Testis (tissue), 3 donors: ENCODE results near the gene HORMAD1. TPM values are rescaled to one million over a fixed set of nuclear protein-coding genes. Genes with fewer than 3 reads are reported as not detected.

Experiments used
- polyA plus RNA-seq: library from polyadenylated mRNA; stranded (reverse); fragments of 350-450 nt; fragmentation: Illumina TruSeq; extraction: RNeasy Lipid Tissue Mini Kit (QIAGEN cat#74804); gene quantifications from one replicate; pipeline ENCODE4 v1.2.3, GENCODE V29; 2014; ENCODE audit warnings: low read depth, low replicate concordance; ENCODE audit not compliant: insufficient read depth
- small RNA-seq, 2 donors: library from RNA; depleted of rRNA; stranded (forward); fragments of <200 nt; gene quantifications; one replicate each; pipeline ENCODE3, GENCODE V24; 2016
- total RNA-seq, 2 donors: library from RNA; depleted of rRNA; stranded (reverse); fragments of >200 nt; gene quantifications; one replicate each; pipeline ENCODE4 v1.2.3, GENCODE V29; 2016

HORMAD1 gene
- total and polyA plus RNA-seq, 3 donors from 2014 or later = 56.6 to 164 (median 89.9) TPM

Small RNAs within 50 kb of the gene (small RNA-seq; reads per million reads assigned to genes)
- gene RNU6-1042P = 0 reads per million in 2 donors

Other genes with a start within 250 kb of the HORMAD1 start
- gene TARS2, start 233.5 kb downstream of the HORMAD1 start, total RNA-seq = 10 to 100 TPM; 35.7 to 39.7 TPM
- gene TARS2, start 233.5 kb downstream of the HORMAD1 start, polyA plus RNA-seq = 35.4 TPM
- gene ECM1, start 212.8 kb downstream of the HORMAD1 start, total RNA-seq = 1 to 10 TPM; 4.6 to 5.0 TPM
- gene ECM1, start 212.8 kb downstream of the HORMAD1 start, polyA plus RNA-seq = 16.9 TPM
- gene FALEC, start 205.1 kb downstream of the HORMAD1 start, total RNA-seq = 1 to 10 TPM in 1 of 2 donors, not detected in 1; 1.3 TPM
- not detected for gene FALEC, start 205.1 kb downstream of the HORMAD1 start, polyA plus RNA-seq
- gene ADAMTSL4, start 171.5 kb downstream of the HORMAD1 start, total RNA-seq = 1 to 10 TPM; 8.9 to 10.0 TPM
- gene ADAMTSL4, start 171.5 kb downstream of the HORMAD1 start, polyA plus RNA-seq = 14.2 TPM
- gene MCL1, start 141.3 kb downstream of the HORMAD1 start, total RNA-seq = 100 to 1,000 TPM in 1 of 2 donors, 10 to 100 TPM in 1; 94.1 to 111 TPM
- 112 TPM for gene MCL1, start 141.3 kb downstream of the HORMAD1 start, polyA plus RNA-seq
- gene ENSA, start 91.3 kb downstream of the HORMAD1 start, total RNA-seq = 10 to 100 TPM; 76.5 to 84.5 TPM
- gene ENSA, start 91.3 kb downstream of the HORMAD1 start, polyA plus RNA-seq = 104 TPM
- gene GOLPH3L, start 23.7 kb downstream of the HORMAD1 start, total RNA-seq = 10 to 100 TPM; 18.7 to 19.9 TPM
- 26.8 TPM for gene GOLPH3L, start 23.7 kb downstream of the HORMAD1 start, polyA plus RNA-seq
- gene CTSS, start 44.9 kb upstream of the HORMAD1 start, total RNA-seq = 1 to 10 TPM; 7.4 to 9.2 TPM
- 61.0 TPM for gene CTSS, start 44.9 kb upstream of the HORMAD1 start, polyA plus RNA-seq
- gene CTSK, start 87.4 kb upstream of the HORMAD1 start, total RNA-seq = 10 to 100 TPM; 15.4 to 24.7 TPM
- gene CTSK, start 87.4 kb upstream of the HORMAD1 start, polyA plus RNA-seq = 56.9 TPM
- gene ARNT, start 155.7 kb upstream of the HORMAD1 start, total RNA-seq = 10 to 100 TPM; 81.3 to 94.2 TPM
- 43.1 TPM for gene ARNT, start 155.7 kb upstream of the HORMAD1 start, polyA plus RNA-seq
- gene CTXND2, start 166.2 kb upstream of the HORMAD1 start, total RNA-seq = 1 to 10 TPM in 1 of 2 donors, under 1 TPM in 1; 0.31 to 1.0 TPM
- gene CTXND2, start 166.2 kb upstream of the HORMAD1 start, polyA plus RNA-seq = 0.26 TPM
- gene SETDB1, start 205.5 kb upstream of the HORMAD1 start, total RNA-seq = 10 to 100 TPM; 85.9 to 90.6 TPM
- 89.5 TPM for gene SETDB1, start 205.5 kb upstream of the HORMAD1 start, polyA plus RNA-seq